ENCODE data around the gene EEF1A2. TPM values are rescaled to one million over a fixed set of nuclear protein-coding genes. Genes with fewer than 3 reads are reported as not detected.
A peak's percentile ranks its signal among the peaks of the same experiment; 100 is the strongest.

The EEF1A2 gene
- total RNA-seq, 1 donor from 2014 or later: 5.2 TPM

GRCh38 chr20:63452821-63453523 lies 45.9 kb downstream of the EEF1A2 start:
- no peak for DNase-seq (ENCODE audit: low read depth in 2 of 2)

- no peak for DNase-seq (ENCODE audit: low read depth in 2 of 2)
These were observed 46.5 kb downstream of the EEF1A2 start for GRCh38 chr20:63452341-63452740.

- DNase-seq (ENCODE audit: low read depth in 2 of 2): no peak
These were observed 47.1 kb downstream of the EEF1A2 start for GRCh38 chr20:63451821-63452220.

GRCh38 chr20:63449796-63450730 lies 48.8 kb downstream of the EEF1A2 start:
- no peak for DNase-seq (ENCODE audit: low read depth in 2 of 2)

GRCh38 chr20:63449025-63449424 lies 49.9 kb downstream of the EEF1A2 start:
- no peak for DNase-seq (ENCODE audit: low read depth in 2 of 2)

GRCh38 chr20:63448031-63448430 lies 50.9 kb downstream of the EEF1A2 start:
- DNase-seq (ENCODE audit: low read depth in 2 of 2): no peak

GRCh38 chr20:63447320-63447719 lies 51.6 kb downstream of the EEF1A2 start:
- no peak for DNase-seq (ENCODE audit: low read depth in 2 of 2)

- DNase-seq (ENCODE audit: low read depth in 2 of 2): no peak
These were observed 52.5 kb downstream of the EEF1A2 start for GRCh38 chr20:63446216-63447024.

GRCh38 chr20:63445075-63445734 lies 53.7 kb downstream of the EEF1A2 start:
- DNase-seq (ENCODE audit: low read depth in 2 of 2): no peak

- no peak for DNase-seq (ENCODE audit: low read depth in 2 of 2)
These were observed 54.3 kb downstream of the EEF1A2 start for GRCh38 chr20:63444548-63444947.

- DNase-seq (ENCODE audit: low read depth in 2 of 2): no peak
These were observed 55.1 kb downstream of the EEF1A2 start for GRCh38 chr20:63443606-63444395.

- DNase-seq (ENCODE audit: low read depth in 2 of 2): peak; percentile 65 to 76
These were observed 56.8 kb downstream of the EEF1A2 start for GRCh38 chr20:63442100-63442493.

GRCh38 chr20:63441136-63442099 lies 57.5 kb downstream of the EEF1A2 start:
- no peak for DNase-seq (ENCODE audit: low read depth in 2 of 2)

- no peak for DNase-seq (ENCODE audit: low read depth in 2 of 2)
These were observed 58.4 kb downstream of the EEF1A2 start for GRCh38 chr20:63440366-63440955.

- DNase-seq (ENCODE audit: low read depth in 2 of 2): no peak
These were observed 59.0 kb downstream of the EEF1A2 start for GRCh38 chr20:63439866-63440265.

- no peak for DNase-seq (ENCODE audit: low read depth in 2 of 2)
These were observed 60.8 kb downstream of the EEF1A2 start for GRCh38 chr20:63438121-63438520.
